GM12874 (cell line): Measurements from ENCODE around the gene KRT20.

Experiments
- TF ChIP-seq, protein P1 (sequence below): IDR thresholded peaks from 2 replicates; pipeline ENCODE4 v1.5.1; 2011; ENCODE audit warnings: low read depth, mild to moderate bottlenecking, control low read depth, low read length, moderate library complexity; ENCODE audit not compliant: insufficient read depth

The KRT20 gene

DNA sequence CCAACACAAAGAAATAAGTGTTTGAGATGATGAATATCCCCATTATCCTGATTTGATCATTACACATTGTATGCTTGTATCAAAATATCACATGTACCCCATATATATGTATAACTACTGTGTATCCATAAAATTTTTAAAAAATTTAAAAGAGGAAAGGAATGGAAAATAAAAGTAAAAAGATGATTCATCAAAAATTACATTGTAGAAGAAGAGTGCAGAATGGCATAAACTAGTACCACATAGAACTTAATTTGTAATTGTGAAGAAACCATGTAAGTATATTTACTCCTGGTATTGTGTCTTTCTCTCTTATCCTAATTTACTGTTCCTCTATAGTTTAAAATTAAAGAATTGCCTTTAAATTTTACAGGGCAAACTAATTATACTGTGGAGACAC is 51.2 kb downstream of the KRT20 start:
- TF ChIP-seq, protein P1, sequence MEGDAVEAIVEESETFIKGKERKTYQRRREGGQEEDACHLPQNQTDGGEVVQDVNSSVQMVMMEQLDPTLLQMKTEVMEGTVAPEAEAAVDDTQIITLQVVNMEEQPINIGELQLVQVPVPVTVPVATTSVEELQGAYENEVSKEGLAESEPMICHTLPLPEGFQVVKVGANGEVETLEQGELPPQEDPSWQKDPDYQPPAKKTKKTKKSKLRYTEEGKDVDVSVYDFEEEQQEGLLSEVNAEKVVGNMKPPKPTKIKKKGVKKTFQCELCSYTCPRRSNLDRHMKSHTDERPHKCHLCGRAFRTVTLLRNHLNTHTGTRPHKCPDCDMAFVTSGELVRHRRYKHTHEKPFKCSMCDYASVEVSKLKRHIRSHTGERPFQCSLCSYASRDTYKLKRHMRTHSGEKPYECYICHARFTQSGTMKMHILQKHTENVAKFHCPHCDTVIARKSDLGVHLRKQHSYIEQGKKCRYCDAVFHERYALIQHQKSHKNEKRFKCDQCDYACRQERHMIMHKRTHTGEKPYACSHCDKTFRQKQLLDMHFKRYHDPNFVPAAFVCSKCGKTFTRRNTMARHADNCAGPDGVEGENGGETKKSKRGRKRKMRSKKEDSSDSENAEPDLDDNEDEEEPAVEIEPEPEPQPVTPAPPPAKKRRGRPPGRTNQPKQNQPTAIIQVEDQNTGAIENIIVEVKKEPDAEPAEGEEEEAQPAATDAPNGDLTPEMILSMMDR = no peak

DNA sequence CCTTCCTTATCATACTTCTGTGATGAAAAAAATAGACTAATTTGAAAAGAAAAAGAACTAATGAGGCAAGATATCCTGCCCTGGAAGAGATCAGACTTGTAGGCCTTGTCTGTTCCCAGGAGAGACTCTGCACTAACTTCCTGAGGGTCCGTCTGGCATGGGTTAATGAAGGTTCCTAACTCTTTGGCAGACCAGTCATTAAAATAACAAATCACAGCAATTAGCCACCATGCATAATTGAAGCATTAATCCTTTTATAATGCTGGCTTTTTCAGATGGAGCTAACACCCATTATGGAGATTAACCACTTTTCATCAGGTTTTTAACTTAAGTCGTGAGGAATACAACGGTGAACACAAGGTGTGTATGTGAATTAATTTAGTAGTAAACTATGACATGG is 52.2 kb downstream of the KRT20 start:
- TF ChIP-seq, protein P1 = no peak

DNA sequence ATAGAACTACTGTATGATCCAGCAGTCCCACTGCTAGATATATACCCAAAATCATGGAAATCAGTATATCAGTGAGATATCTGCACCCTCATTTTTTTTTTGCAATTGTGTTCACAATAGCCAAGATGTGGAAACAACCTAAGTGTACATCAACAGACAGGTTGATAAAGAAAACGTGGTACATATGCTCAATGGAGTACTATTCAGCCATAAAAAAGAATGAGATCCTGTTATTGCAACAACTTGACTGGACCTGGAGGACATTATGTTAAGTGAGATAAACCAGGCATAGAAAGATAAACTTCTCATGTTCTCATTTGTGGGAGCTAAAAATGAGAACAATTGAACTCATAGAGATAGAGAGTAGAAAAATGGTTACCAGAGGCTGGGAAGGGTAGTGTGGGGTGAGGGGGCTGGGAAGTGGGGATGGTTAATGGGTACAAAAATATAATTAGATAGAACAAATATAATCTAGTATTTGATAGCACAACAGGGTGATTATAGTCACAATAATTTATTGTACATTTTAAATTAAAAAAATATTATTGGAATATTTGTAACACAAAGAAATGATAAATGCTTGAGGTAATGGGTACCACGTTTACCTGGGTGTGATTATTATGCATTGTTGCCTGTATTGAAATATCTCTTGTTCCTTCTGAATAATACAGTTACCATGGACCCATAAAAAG is 54.8 kb downstream of the KRT20 start:
- TF ChIP-seq, protein P1 = no peak

DNA sequence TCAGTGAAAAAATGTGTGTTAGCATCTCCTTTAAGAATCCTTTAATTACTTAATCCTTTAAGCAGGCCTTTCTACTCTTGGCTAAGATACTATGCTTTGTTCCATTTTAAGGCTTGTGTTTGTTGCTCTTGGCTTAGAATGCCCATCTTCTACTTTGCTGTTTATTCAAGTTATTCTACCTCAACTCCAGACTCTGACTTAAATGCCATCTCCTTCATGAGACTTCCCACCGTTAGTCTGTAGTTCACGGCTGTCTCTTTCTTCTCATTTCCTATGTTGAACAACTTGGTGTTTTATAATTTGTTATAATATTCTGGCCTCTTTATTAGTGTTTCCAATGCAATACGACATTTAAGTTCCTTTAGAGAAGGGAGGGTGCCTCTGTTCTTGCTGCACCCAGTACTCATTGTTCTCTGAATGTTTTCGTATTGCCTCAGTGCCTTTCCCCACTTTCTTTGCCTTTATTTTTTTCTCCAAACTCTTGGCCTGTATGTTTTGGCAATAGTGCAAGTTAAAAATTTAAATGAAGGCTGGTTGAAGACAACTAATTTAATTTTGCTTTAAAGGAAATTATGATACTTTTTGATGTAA is 56.5 kb downstream of the KRT20 start:
- TF ChIP-seq, protein P1 = no peak

DNA sequence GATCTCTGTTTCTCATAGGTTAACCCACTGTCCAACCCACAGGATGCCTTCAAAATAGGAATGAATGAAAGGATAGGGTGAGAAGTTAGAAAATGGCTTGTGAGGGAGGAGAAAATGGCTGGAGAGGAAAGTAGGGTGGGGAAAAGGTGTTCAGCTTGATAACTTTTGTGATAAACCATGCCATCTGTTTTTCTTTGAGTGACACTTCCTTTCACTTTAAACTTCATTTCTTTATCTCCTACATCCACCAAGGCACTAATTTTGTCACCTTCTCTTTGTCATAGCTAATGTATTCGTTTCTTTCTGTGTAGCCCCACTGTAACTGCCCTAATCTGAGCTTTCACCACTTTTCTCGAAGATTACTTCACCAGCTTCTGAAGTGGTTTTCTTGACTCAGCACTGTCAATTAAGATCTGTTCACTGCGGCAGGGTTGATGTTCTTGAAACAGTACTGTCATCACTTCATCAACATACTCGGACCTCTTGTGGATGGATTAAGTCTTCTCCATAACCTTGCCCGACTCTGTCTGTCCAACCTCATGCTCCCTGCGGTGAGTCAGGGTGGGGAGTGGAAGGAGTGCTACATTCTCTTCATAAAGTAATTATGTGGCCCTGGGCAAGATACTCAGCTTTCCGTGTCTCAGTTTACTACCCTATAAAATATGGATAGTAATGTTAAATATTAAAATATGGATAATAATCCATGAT is 57.1 kb downstream of the KRT20 start:
- TF ChIP-seq, protein P1 = no peak
